ENCODE results near the gene AIG1. TPM values are rescaled to one million over a fixed set of nuclear protein-coding genes. Genes with fewer than 3 reads are reported as not detected.

AIG1 gene
- total RNA-seq, 2 experiments from 2014 or later: 0.40 to 0.85 TPM

GRCh38 chr6:143157131-143157530 lies 96.4 kb downstream of the AIG1 start:
- DNase-seq (ENCODE audit: low spot score): no peak
- BruUV-seq (replicated peaks): no TSS peak
- ChIA-PET CTCF (ENCODE audit: unreplicated experiment) (no interaction called here), POLR2A (interaction anchor here (0.7 kb wide), 1 partner anchor 71 kb away, joined by 5 read pairs; no protein-coding TSS in a partner anchor)
- no peak overlapping the region for H3K27ac ChIP-seq (ENCODE audit: low read depth, low read length, poor library complexity, severe bottlenecking)
- no peaks in the 10 kb centered on the region for H4K20me1 ChIP-seq (ENCODE audit: insufficient read depth, low read length)
- no peak for TF ChIP-seq CTCF (conservative IDR thresholded peaks at IDR 0.05; ENCODE audit: low read length)
- intact Hi-C loops (cut with micrococcal nuclease; ENCODE audit: unreplicated experiment): no loop called here
- no peaks in the 10 kb centered on the region for H3K9me2 ChIP-seq (ENCODE audit: insufficient read depth, low read length)
- H3K4me1 ChIP-seq (ENCODE audit: insufficient read depth, low read length, poor library complexity, severe bottlenecking): no peaks in the 10 kb centered on the region
- H3K4me3 ChIP-seq (ENCODE audit: low read depth, low read length, poor library complexity, severe bottlenecking): no peak overlapping the region
- no peaks in the 10 kb centered on the region for H3K79me2 ChIP-seq (ENCODE audit: insufficient read depth, low read depth, low read length)
- no peaks in the 10 kb centered on the region for H3K36me3 ChIP-seq (ENCODE audit: insufficient read depth, low read length)
- no peak overlapping the region for H2AFZ ChIP-seq (ENCODE audit: low read length)
- H3K4me2 ChIP-seq (ENCODE audit: low read length): no peak overlapping the region
- no peaks in the 10 kb centered on the region for H3K9me3 ChIP-seq (ENCODE audit: low read length)

GRCh38 chr6:143158113-143158581 lies 97.5 kb downstream of the AIG1 start:
- Histone ChIP-seq H3K27ac (ENCODE audit: low read depth, low read length, poor library complexity, severe bottlenecking) (no peak overlapping the region), H3K9me2 (ENCODE audit: insufficient read depth, low read length) (no peaks in the 10 kb centered on the region), H3K4me2 (ENCODE audit: low read length) (no peak overlapping the region), H3K36me3 (ENCODE audit: insufficient read depth, low read length) (no peaks in the 10 kb centered on the region), H3K79me2 (ENCODE audit: insufficient read depth, low read depth, low read length) (no peaks in the 10 kb centered on the region), H2AFZ (ENCODE audit: low read length) (no peak overlapping the region), H3K4me3 (ENCODE audit: low read depth, low read length, poor library complexity, severe bottlenecking) (no peak overlapping the region), H4K20me1 (ENCODE audit: insufficient read depth, low read length) (no peaks in the 10 kb centered on the region), H3K4me1 (ENCODE audit: insufficient read depth, low read length, poor library complexity, severe bottlenecking) (no peaks in the 10 kb centered on the region), H3K9me3 (ENCODE audit: low read length) (no peaks in the 10 kb centered on the region)
- BruUV-seq (replicated peaks): no TSS peak
- ChIA-PET POLR2A (interaction anchor here (0.6 to 1.3 kb wide), 2 partner anchors 9 to 178 kb away, joined by 3 to 7 read pairs; no protein-coding TSS in a partner anchor), CTCF (ENCODE audit: unreplicated experiment) (no interaction called here)
- TF ChIP-seq CTCF (conservative IDR thresholded peaks at IDR 0.05; ENCODE audit: low read length): no peak
- TF ChIP-seq EZH2phosphoT487 (IDR thresholded peaks at IDR 0.05; ENCODE audit: borderline replicate concordance, low read depth, low read length): no peak
- intact Hi-C loops (cut with micrococcal nuclease; ENCODE audit: unreplicated experiment): no loop called here
- no peak for DNase-seq (ENCODE audit: low spot score)

GRCh38 chr6:143159001-143159400 lies 98.3 kb downstream of the AIG1 start:
- ChIA-PET CTCF (ENCODE audit: unreplicated experiment) (no interaction called here), POLR2A (interaction anchor here (0.6 to 1.3 kb wide), 3 partner anchors 9 to 15 kb away, joined by 3 read pairs; no protein-coding TSS in a partner anchor)
- Histone ChIP-seq H3K9me2 (ENCODE audit: insufficient read depth, low read length) (no peaks in the 10 kb centered on the region), H3K9me3 (ENCODE audit: low read length) (no peaks in the 10 kb centered on the region), H4K20me1 (ENCODE audit: insufficient read depth, low read length) (no peaks in the 10 kb centered on the region), H3K4me3 (ENCODE audit: low read depth, low read length, poor library complexity, severe bottlenecking) (no peak overlapping the region), H3K79me2 (ENCODE audit: insufficient read depth, low read depth, low read length) (no peaks in the 10 kb centered on the region), H3K4me2 (ENCODE audit: low read length) (no peak overlapping the region), H3K36me3 (ENCODE audit: insufficient read depth, low read length) (no peaks in the 10 kb centered on the region), H3K27ac (ENCODE audit: low read depth, low read length, poor library complexity, severe bottlenecking) (no peak overlapping the region), H3K4me1 (ENCODE audit: insufficient read depth, low read length, poor library complexity, severe bottlenecking) (no peaks in the 10 kb centered on the region), H2AFZ (ENCODE audit: low read length) (no peak overlapping the region)
- DNase-seq (ENCODE audit: low spot score): no peak
- no TSS peak for BruUV-seq (replicated peaks)
- intact Hi-C loops (cut with micrococcal nuclease; ENCODE audit: unreplicated experiment): no loop called here
- TF ChIP-seq CTCF (conservative IDR thresholded peaks at IDR 0.05; ENCODE audit: low read length): no peak
- no peak for TF ChIP-seq EZH2phosphoT487 (IDR thresholded peaks at IDR 0.05; ENCODE audit: borderline replicate concordance, low read depth, low read length)
